Common myeloid progenitor, CD34-positive (primary cell): ENCODE measurements around the gene PRSS22.
A peak's percentile ranks its signal among the peaks of the same experiment; 100 is the strongest.

Experiments
- CTCF ChIA-PET: fragments of 350-600 bp; sonication (Branson Sonifier 250); formaldehyde crosslinking; loops from one replicate; lab custom pipeline; 2021; ENCODE audit warnings: antibody characterized with exemption; lab: Charles Lee
- POLR2A ChIA-PET: fragments of 350-600 bp; sonication (Branson Sonifier 250); formaldehyde crosslinking; loops from one replicate; lab custom pipeline; 2021; ENCODE audit warnings: antibody characterized with exemption; lab: Charles Lee
- DNase-seq, 3 donors: peaks; one replicate each; pipeline versions ENCODE4 v3.0.0 to v3.0.0-alpha.2; 2013
- H3K27ac ChIP-seq, 2 experiments: 1 replicate in 1 of 2; 2 replicates in 1 of 2; pipeline ENCODE4 v1.7.0; 2013; ENCODE audit warnings: inconsistent platforms in 2 of 2, low read length in 2 of 2, mild to moderate bottlenecking in 2 of 2, low read depth in 1 of 2, moderate library complexity in 1 of 2; ENCODE audit not compliant: severe bottlenecking in 2 of 2, insufficient read depth in 1 of 2, poor library complexity in 1 of 2
- H3K27me3 ChIP-seq, 5 experiments: replicated peaks in 2 of 5; 1 replicate in 3 of 5; 2 replicates in 2 of 5; pipeline versions ENCODE4 v1.6.1 to v1.7.0; 2013; ENCODE audit warnings: low read length in 4 of 5, mild to moderate bottlenecking in 2 of 5, moderate library complexity in 2 of 5, inconsistent platforms in 1 of 5; ENCODE audit not compliant: insufficient read depth in 5 of 5, control insufficient read depth in 4 of 5
- H3K36me3 ChIP-seq, 4 experiments: 1 replicate in 2 of 4; 2 replicates in 2 of 4; pipeline versions ENCODE4 v1.6.1 to v1.7.0; 2013; ENCODE audit warnings: low read length in 3 of 4, control low read depth in 1 of 4, mild to moderate bottlenecking in 1 of 4; ENCODE audit not compliant: control insufficient read depth in 4 of 4, insufficient read depth in 4 of 4
- H3K4me1 ChIP-seq, 4 experiments: 1 replicate in 3 of 4; 2 replicates in 1 of 4; pipeline versions ENCODE4 v1.6.1 to v1.7.1; 2013; ENCODE audit warnings: low read length in 3 of 4, mild to moderate bottlenecking in 3 of 4, control low read depth in 1 of 4, inconsistent platforms in 1 of 4, moderate library complexity in 1 of 4; ENCODE audit not compliant: control insufficient read depth in 4 of 4, insufficient read depth in 4 of 4; ENCODE audit errors: control extremely low read depth in 1 of 4
- H3K4me3 ChIP-seq, 7 experiments: 1 replicate in 4 of 7; 2 replicates in 3 of 7; pipeline versions ENCODE4 v1.5.1 to v1.7.0; 2013; ENCODE audit warnings: mild to moderate bottlenecking in 7 of 7, low read length in 6 of 7, moderate library complexity in 6 of 7, inconsistent platforms in 2 of 7, low read depth in 2 of 7, control low read depth in 1 of 7; ENCODE audit not compliant: insufficient read depth in 4 of 7, control insufficient read depth in 1 of 7; ENCODE audit errors: extremely low read depth in 1 of 7
- H3K9me3 ChIP-seq, 5 experiments: 1 replicate in 4 of 5; 2 replicates in 1 of 5; pipeline versions ENCODE4 v1.6.1 to v1.7.1; 2013; ENCODE audit warnings: low read length in 4 of 5, mild to moderate bottlenecking in 2 of 5, inconsistent platforms in 1 of 5, low read depth in 1 of 5, moderate library complexity in 1 of 5; ENCODE audit not compliant: control insufficient read depth in 4 of 5, insufficient read depth in 2 of 5; ENCODE audit errors: control extremely low read depth in 1 of 5
- WGBS: methylation state at CpG from one replicate; pipeline ENCODE4 v1.1.5; 2013; ENCODE audit not compliant: insufficient coverage; 5-methylcytosine and 5-hydroxymethylcytosine counted together

Gene PRSS22

GRCh38 chr16:2819939-2820835 is 37.8 kb downstream of the PRSS22 start:
- WGBS, result 90% methylated on average over 13 of the region's 17 CpGs
- POLR2A ChIA-PET, result no interaction called here
- no peaks in the 10 kb centered on the region for H3K9me3 ChIP-seq
- no peak for DNase-seq
- no peaks in the 10 kb centered on the region for H3K4me1 ChIP-seq
- H3K27ac ChIP-seq, result no peak overlapping the region
- CTCF ChIA-PET, result interaction anchor here (1.6 kb wide), 1 partner anchor 136 kb away, joined by 3 read pairs; no protein-coding TSS in a partner anchor
- H3K27me3 ChIP-seq, result no peaks in the 10 kb centered on the region
- H3K36me3 ChIP-seq, result no peaks in the 10 kb centered on the region
- no peak overlapping the region for H3K4me3 ChIP-seq

- CTCF ChIA-PET, result interaction anchor here (1.6 kb wide), 1 partner anchor 137 kb away, joined by 3 read pairs; no protein-coding TSS in a partner anchor
- Histone ChIP-seq H3K27me3 (no peaks in the 10 kb centered on the region), H3K36me3 (no peaks in the 10 kb centered on the region), H3K9me3 (no peaks in the 10 kb centered on the region), H3K27ac (no peak overlapping the region), H3K4me3 (no peak overlapping the region), H3K4me1 (no peaks in the 10 kb centered on the region)
- WGBS, result 96% methylated on average over 10 of the region's 18 CpGs
- no peak for DNase-seq
- POLR2A ChIA-PET, result no interaction called here
Observed at GRCh38 chr16:2819179-2819938, 38.6 kb downstream of the PRSS22 start.

GRCh38 chr16:2818272-2818876 is 39.6 kb downstream of the PRSS22 start:
- POLR2A ChIA-PET, result no interaction called here

GRCh38 chr16:2817340-2818271 is 40.4 kb downstream of the PRSS22 start:
- CTCF ChIA-PET, result interaction anchor here (0.6 kb wide), 1 partner anchor 66 kb away, joined by 4 read pairs; no protein-coding TSS in a partner anchor

More at GRCh38 chr16:2818272-2818876, 39.6 kb downstream of the PRSS22 start:
- CTCF ChIA-PET, result no interaction called here
- no peak for DNase-seq
- Histone ChIP-seq H3K4me1 (no peaks in the 10 kb centered on the region), H3K9me3 (no peaks in the 10 kb centered on the region), H3K27ac (no peak overlapping the region), H3K27me3 (no peaks in the 10 kb centered on the region), H3K4me3 (no peak overlapping the region), H3K36me3 (no peaks in the 10 kb centered on the region)
- WGBS, result 98% methylated on average over 8 of the region's 10 CpGs

GRCh38 chr16:2816751-2817339 is 41.1 kb downstream of the PRSS22 start, which contains the start of gene PRSS21:
TSS of gene PRSS21 (plus strand) at chr16:2817237. CDS start at chr16:2817269, 32 bp downstream.
- Histone ChIP-seq H3K27me3 (no peaks in the 10 kb centered on the region), H3K4me3 (peak within 1 kb of the TSS in 4 of 7 experiments; percentile 11 to 48 (median 28)), H3K36me3 (no peaks in the 10 kb centered on the region), H3K9me3 (no peaks in the 10 kb centered on the region), H3K27ac (peak within 1 kb of the TSS in 1 of 2 experiments; percentile 49), H3K4me1 (no peaks in the 10 kb centered on the region)
- WGBS, result 60% methylated on average over 21 of the region's 28 CpGs
- POLR2A ChIA-PET, result no interaction called here
- CTCF ChIA-PET, result interaction anchor here (0.6 kb wide), 1 partner anchor 67 kb away, joined by 4 read pairs; no protein-coding TSS in a partner anchor
- peak; percentile 59 to 70 (median 61) for DNase-seq

More at GRCh38 chr16:2817340-2818271, 40.4 kb downstream of the PRSS22 start:
- H3K27ac ChIP-seq, result no peak overlapping the region
- POLR2A ChIA-PET, result no interaction called here
- no peaks in the 10 kb centered on the region for H3K4me1 ChIP-seq
- no peaks in the 10 kb centered on the region for H3K9me3 ChIP-seq
- 77% methylated on average over 58 of the region's 68 CpGs for WGBS
- peak overlapping the region in 3 of 7 experiments; percentile 11 to 33 (median 22) for H3K4me3 ChIP-seq
- DNase-seq, result no peak
- H3K36me3 ChIP-seq, result no peaks in the 10 kb centered on the region
- H3K27me3 ChIP-seq, result no peaks in the 10 kb centered on the region

- ChIA-PET CTCF (no interaction called here), POLR2A (no interaction called here)
- Histone ChIP-seq H3K9me3 (no peaks in the 10 kb centered on the region), H3K36me3 (no peaks in the 10 kb centered on the region), H3K4me1 (no peaks in the 10 kb centered on the region), H3K4me3 (no peak overlapping the region), H3K27ac (no peak overlapping the region), H3K27me3 (peaks cover 0 to 3% (median 0%) of the 10 kb centered on the region in 5 experiments)
- no peak for DNase-seq
- WGBS, result 99% methylated on average over 9 of the region's 10 CpGs
Observed at GRCh38 chr16:2815299-2815771, 42.6 kb downstream of the PRSS22 start.
